Dendritic cell treated with granulocyte-macrophage colony-stimulating factor and Interleukin-4, amounts not matched to agents 40 ng/mL and 50 ng/mL, for 4 days (primary cell): ENCODE results near the gene FANK1.
A peak's percentile ranks its signal among the peaks of the same experiment; 100 is the strongest.
"Not testable (repeated sequence)": the region's sequence is repeated elsewhere in the genome, so short reads cannot be mapped to it uniquely, and the experiment has no call there.

ENCODE experiments used
- H3K27ac Mint-ChIP-seq: one replicate; pipeline ENCODE4 v1.8.0; 2022; ENCODE audit warnings: mild to moderate bottlenecking, mixed read lengths
- H3K27me3 Mint-ChIP-seq: one replicate; pipeline ENCODE4 v1.8.0; 2022; ENCODE audit warnings: mild to moderate bottlenecking, mixed read lengths
- H3K36me3 Mint-ChIP-seq: one replicate; pipeline ENCODE4 v1.8.0; 2022; ENCODE audit warnings: low read depth, mixed read lengths
- H3K4me1 Mint-ChIP-seq: one replicate; pipeline ENCODE4 v1.8.0; 2022; ENCODE audit warnings: low read depth, mixed read lengths
- H3K4me3 Mint-ChIP-seq: one replicate; pipeline ENCODE4 v1.8.0; 2022; ENCODE audit warnings: mild to moderate bottlenecking, moderate library complexity, mixed read lengths
- H3K9me3 Mint-ChIP-seq: one replicate; pipeline ENCODE4 v1.8.0; 2022; ENCODE audit warnings: mixed read lengths
- intact Hi-C: fragments of 100-400 bp; cut with micrococcal nuclease; formaldehyde crosslinking; loops from one replicate; pipeline ENCODE4 v1.15.0; 2022

The FANK1 gene

DNA sequence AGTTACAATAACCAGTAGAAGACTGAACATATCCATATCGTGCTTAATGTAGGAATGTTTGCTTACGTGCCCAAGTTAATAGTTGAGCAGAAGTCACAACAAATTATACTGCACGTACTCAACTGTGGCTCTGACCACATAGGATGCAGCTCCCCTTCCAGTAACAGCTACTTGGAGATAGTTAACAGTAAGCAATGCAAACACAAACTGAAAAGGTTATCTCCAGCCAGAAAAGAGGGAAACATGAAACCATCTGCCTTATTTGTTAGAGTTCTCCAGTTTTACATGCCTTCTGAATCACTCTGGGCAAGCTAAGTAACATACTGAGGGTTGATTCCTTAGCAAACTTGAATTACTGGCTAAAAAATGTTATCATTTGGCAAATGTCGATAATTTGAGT lies 25.0 kb upstream of the FANK1 start:
- intact Hi-C loops: no loop called here
- H3K27me3 Mint-ChIP-seq: no peaks in the 10 kb centered on the region

GRCh38 chr10:125878957-125879835 lies 17.2 kb upstream of the FANK1 start:
- Mint-ChIP-seq H3K4me1 (no peaks in the 10 kb centered on the region), H3K4me3 (no peak overlapping the region), H3K36me3 (peaks cover 48% of the 10 kb centered on the region), H3K9me3 (peaks cover 7% of the 10 kb centered on the region), H3K27ac (no peak overlapping the region), H3K27me3 (no peaks in the 10 kb centered on the region)
- intact Hi-C loops: no loop called here

More for the DNA sequence above, 25.0 kb upstream of the FANK1 start:
- H3K36me3 Mint-ChIP-seq: peaks cover 31% of the 10 kb centered on the region
- H3K27ac Mint-ChIP-seq: no peak overlapping the region
- H3K4me3 Mint-ChIP-seq: no peak overlapping the region
- no peaks in the 10 kb centered on the region for H3K4me1 Mint-ChIP-seq
- H3K9me3 Mint-ChIP-seq: peaks cover 4% of the 10 kb centered on the region

- Mint-ChIP-seq H3K4me1 (no peaks in the 10 kb centered on the region), H3K27ac (no peak overlapping the region), H3K4me3 (no peak overlapping the region), H3K9me3 (peaks cover 7% of the 10 kb centered on the region), H3K36me3 (peaks cover 38% of the 10 kb centered on the region), H3K27me3 (no peaks in the 10 kb centered on the region)
- intact Hi-C loops: no loop called here
These were observed 15.6 kb upstream of the FANK1 start for GRCh38 chr10:125880719-125881118.

- Mint-ChIP-seq H3K27ac (no peak within 1 kb of the TSS), H3K36me3 (peaks cover 34% of the 10 kb centered on the region), H3K4me1 (no peaks in the 10 kb centered on the region), H3K27me3 (no peaks in the 10 kb centered on the region), H3K9me3 (peaks cover 4% of the 10 kb centered on the region), H3K4me3 (no peak within 1 kb of the TSS)
- intact Hi-C loops: no loop called here
These were observed 15.2 kb upstream of the FANK1 start, which contains the start of gene DHX32 for GRCh38 chr10:125881192-125881591. Gene DHX32 (minus strand): TSS chr10:125881292. CDS start chr10:125880824, 468 bp downstream.

DNA sequence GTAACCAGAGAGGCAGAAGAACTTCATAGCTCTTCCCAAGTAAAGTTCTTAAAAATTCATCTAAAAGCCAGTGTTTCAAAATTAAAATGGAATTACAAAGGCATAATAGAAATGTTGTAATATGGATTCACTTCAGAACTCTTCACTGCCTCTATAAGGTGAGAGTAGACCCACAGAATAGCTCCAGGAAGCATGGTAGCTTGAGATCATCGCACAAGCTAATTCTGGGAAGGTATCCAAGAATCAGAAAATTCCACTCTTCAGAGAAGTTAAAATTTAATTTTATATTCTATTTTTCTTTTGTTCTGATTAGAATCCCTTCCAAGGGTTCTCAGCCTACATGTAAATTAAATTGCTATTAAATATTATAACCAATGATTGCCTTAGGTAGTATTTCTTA lies 13.8 kb upstream of the FANK1 start:
- H3K4me1 Mint-ChIP-seq: no peaks in the 10 kb centered on the region
- H3K27me3 Mint-ChIP-seq: no peaks in the 10 kb centered on the region
- H3K9me3 Mint-ChIP-seq: no peaks in the 10 kb centered on the region
- H3K27ac Mint-ChIP-seq: no peak overlapping the region
- no peak overlapping the region for H3K4me3 Mint-ChIP-seq
- H3K36me3 Mint-ChIP-seq: peaks cover 27% of the 10 kb centered on the region
- intact Hi-C loops: no loop called here

GRCh38 chr10:125883211-125883610 lies 13.2 kb upstream of the FANK1 start:
- Mint-ChIP-seq H3K36me3 (peaks cover 25% of the 10 kb centered on the region), H3K9me3 (no peaks in the 10 kb centered on the region), H3K4me3 (no peak overlapping the region), H3K4me1 (no peaks in the 10 kb centered on the region), H3K27ac (no peak overlapping the region), H3K27me3 (no peaks in the 10 kb centered on the region)
- intact Hi-C loops: no loop called here

DNA sequence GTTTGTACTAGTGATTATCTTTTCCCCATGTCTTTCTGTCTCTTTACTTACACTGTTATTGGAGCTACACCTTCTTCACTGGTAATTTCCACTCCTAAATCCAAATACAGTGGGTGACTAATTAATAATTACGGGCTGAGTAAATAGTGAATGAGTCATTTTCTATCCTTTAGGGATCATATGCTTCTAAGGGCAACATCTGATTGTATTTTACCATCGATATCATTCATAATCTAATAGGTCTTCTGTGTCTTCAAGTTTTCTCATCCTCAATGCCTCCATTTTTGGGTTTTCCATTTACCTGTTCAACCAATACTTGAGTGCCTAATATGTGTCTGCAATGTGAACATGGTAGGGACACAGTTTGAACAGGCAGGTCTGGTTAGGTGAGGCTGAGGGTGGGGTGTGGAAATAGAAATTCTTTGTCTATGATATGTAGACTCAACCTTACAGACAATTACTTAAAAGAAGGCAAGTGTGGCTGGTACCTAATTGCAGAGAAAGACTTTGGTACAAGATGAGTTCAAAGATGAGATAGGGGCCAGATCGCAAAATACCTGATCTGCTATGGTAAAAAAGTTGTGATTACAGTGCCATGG lies 9.4 kb upstream of the FANK1 start:
- no peaks in the 10 kb centered on the region for H3K36me3 Mint-ChIP-seq
- intact Hi-C loops: no loop called here
- no peak overlapping the region for H3K4me3 Mint-ChIP-seq
- H3K27me3 Mint-ChIP-seq: no peaks in the 10 kb centered on the region
- H3K27ac Mint-ChIP-seq: no peak overlapping the region
- H3K9me3 Mint-ChIP-seq: no peaks in the 10 kb centered on the region
- no peaks in the 10 kb centered on the region for H3K4me1 Mint-ChIP-seq

GRCh38 chr10:125889441-125889840 lies 6.9 kb upstream of the FANK1 start:
- H3K9me3 Mint-ChIP-seq, H3K27me3 Mint-ChIP-seq, intact Hi-C loops, H3K36me3 Mint-ChIP-seq, H3K4me1 Mint-ChIP-seq, H3K4me3 Mint-ChIP-seq, H3K27ac Mint-ChIP-seq: not testable (repeated sequence)

DNA sequence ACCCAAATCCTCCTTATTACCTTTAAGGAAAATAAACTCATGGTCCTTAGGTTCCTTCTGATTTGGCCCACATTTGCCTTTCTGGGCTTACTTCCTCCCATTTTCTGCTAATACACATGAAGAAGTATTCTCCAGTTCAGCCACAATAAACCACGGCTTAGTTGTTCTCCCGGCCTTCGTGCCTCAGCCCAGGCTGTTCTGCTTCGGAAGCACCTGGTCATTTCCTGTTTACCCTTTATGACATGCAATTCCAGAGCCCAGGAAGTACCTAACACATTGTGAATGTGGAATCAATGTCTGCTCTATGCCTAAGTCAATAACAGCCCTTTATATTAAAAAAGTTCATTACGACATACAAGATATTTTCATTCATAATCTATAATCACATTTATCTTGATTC lies 4.0 kb upstream of the FANK1 start:
- peaks cover 14% of the 10 kb centered on the region for H3K4me1 Mint-ChIP-seq
- intact Hi-C loops, H3K27me3 Mint-ChIP-seq, H3K36me3 Mint-ChIP-seq, H3K4me3 Mint-ChIP-seq, H3K9me3 Mint-ChIP-seq, H3K27ac Mint-ChIP-seq: not testable (repeated sequence)

DNA sequence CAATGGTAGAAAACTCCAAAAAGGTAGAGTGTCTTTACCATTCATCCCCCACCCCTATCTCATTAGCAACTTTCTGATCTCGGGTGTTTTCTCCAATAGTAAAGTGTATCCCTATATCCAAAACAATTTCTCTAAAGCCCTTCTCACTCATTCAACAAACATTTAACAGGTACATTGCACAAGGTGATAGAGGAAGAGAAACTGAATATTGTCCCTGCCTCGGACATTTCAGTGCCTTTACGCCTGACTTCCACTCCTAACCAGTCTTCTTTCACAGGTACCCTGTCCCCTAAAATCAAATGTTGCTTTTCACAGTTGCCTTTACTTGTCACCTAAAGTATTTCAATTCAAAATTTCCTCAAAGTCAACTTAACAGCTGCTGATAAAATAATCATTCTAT lies 2.2 kb upstream of the FANK1 start:
- intact Hi-C loops, H3K4me3 Mint-ChIP-seq, H3K36me3 Mint-ChIP-seq, H3K27ac Mint-ChIP-seq, H3K9me3 Mint-ChIP-seq, H3K27me3 Mint-ChIP-seq: not testable (repeated sequence)
- peaks cover 19% of the 10 kb centered on the region for H3K4me1 Mint-ChIP-seq

- intact Hi-C loops: loop anchor here (5.0 kb wide), 1 partner anchor 178 kb away; the partner anchor contains the start of gene EDRF1
- H3K9me3 Mint-ChIP-seq, H3K36me3 Mint-ChIP-seq, H3K27me3 Mint-ChIP-seq: not testable (repeated sequence)
- Mint-ChIP-seq H3K4me3 (peak overlapping the region; percentile 77), H3K27ac (peak overlapping the region; percentile 52), H3K4me1 (peaks cover 19% of the 10 kb centered on the region)
These were observed 955 bp upstream of the FANK1 start for GRCh38 chr10:125895130-125896087.

DNA sequence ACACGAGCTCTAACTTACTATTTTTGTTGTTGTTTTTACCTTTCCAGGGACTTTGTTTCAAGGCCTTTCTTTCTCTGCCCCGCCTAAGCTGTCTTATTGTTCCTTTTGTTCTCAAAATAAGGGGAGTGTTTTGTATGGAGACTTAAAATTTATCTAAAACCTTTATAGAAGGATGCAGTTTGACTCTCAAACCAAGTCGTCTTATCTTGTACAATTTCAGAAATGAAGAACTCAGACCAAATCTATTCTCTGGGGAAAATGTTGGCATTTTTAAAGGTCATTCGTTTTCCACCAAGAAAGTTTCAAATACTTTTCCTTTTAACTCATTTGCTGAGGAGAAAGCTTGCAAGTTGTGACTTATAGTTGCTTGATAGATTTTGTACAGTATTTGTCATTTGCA lies 953 bp downstream of the FANK1 start:
- intact Hi-C loops: loop anchor here (5.0 kb wide), 1 partner anchor 180 kb away; the partner anchor contains the start of gene EDRF1
- not testable (repeated sequence) for H3K4me3 Mint-ChIP-seq, H3K27me3 Mint-ChIP-seq, H3K36me3 Mint-ChIP-seq, H3K27ac Mint-ChIP-seq, H3K9me3 Mint-ChIP-seq
- peaks cover 19% of the 10 kb centered on the region for H3K4me1 Mint-ChIP-seq

DNA sequence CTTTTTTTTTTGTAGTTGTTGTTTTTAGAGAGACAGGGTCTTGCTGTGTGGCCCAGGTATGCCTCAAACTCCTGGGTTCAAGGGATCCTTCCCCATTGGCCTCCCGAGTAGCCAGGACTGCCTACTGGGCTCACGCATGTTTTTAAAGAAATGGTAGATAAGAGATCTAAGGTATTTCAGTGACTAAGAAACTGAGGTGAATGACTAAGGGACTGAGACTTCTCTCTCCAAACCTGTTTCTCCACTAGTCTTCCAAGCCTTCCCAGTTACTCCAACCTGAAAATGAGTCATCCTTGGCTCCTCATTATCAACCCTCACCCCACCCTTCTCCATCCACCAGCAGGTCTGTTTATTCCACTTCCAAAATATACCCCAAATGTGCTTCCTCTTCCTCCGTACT lies 4.6 kb downstream of the FANK1 start:
- H3K27ac Mint-ChIP-seq, H3K9me3 Mint-ChIP-seq, intact Hi-C loops, H3K27me3 Mint-ChIP-seq, H3K36me3 Mint-ChIP-seq, H3K4me3 Mint-ChIP-seq: not testable (repeated sequence)
- H3K4me1 Mint-ChIP-seq: peaks cover 13% of the 10 kb centered on the region

DNA sequence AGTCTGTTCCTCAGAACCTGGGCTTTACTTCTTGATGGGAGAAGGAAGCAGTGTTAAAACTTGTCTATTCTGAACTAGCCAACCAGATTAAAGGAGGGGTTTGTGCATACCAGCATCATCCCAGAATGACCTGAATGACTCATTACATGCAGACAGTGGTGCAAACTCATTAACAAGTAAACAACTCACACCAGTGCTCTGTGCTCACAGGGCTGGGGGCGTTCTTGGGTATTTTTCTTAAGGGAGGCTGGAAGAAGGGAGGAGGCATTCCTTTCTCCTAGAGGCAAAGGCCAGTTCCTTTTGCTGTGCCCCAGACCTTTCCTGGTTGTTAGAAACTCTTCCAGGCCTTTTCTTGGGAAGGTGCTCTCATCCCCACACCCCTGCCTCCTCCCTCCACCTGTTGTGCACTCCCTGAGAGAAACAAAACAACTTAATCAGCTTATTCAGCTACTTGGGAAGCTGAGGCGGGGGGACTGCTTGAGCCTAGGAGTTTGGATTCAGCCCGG lies 6.8 kb downstream of the FANK1 start:
- H3K27me3 Mint-ChIP-seq, H3K9me3 Mint-ChIP-seq, H3K4me1 Mint-ChIP-seq, H3K27ac Mint-ChIP-seq, H3K4me3 Mint-ChIP-seq, H3K36me3 Mint-ChIP-seq, intact Hi-C loops: not testable (repeated sequence)
